Measurements from ENCODE around the gene LSMEM2.
"Not testable (repeated sequence)": the region's sequence is repeated elsewhere in the genome, so short reads cannot be mapped to it uniquely, and the experiment has no call there.

Gene LSMEM2

DNA sequence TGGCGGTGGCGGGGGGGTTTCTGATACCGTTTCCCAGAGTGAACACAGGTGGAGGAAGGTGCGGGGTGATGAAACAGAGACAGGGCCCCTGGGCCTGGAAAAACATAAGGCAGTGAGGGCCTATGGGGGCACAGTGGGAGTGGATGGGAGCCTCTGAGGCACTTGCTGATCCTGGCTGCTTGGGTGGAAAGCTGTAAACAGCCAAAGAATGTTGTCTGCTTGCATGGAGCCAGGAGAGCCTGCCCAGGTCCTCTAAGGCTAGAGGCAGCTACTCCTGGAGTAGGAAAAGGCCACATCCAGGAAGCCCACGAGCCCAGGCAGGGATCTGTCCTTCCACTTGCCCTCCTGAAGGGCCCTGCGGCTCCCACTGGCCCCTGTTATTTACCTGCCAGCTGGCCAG lies 12.9 kb upstream of the LSMEM2 start:
- no peak for FAIRE-seq

GRCh38 chr3:50266836-50267235 lies 12.1 kb upstream of the LSMEM2 start:
- no peak for FAIRE-seq

DNA sequence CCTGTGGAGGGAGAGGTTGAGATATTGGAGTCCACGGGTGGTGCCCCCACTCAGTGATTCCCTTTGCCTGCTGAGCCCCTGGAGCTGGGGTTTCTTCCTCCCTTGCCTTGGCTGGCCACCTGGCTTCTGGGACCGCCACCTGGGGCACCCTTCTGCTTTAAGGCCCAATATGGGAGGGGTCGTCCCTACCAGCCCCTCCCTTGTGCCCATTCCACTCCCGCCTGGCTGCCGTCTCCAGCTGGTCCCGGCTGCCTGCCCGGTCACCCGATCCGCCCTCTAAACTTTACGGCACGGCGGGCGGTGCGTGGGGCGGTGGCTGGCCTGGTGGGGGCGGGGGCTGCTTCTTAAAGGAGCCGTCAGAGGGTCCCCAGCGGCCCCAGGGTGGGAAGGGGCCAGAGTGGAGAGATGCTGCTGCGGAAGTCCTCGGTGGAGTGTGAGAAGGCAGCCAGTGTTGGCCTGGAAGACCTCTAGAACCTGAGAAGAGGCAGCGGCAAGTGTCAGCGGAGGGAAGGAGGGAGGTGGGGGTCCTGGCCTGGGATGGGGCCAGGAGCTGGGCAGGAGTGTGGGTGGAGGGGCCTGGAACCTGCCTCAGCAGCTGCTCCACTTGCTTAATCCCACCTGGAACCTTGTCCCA lies 11.5 kb upstream of the LSMEM2 start:
- no peak for FAIRE-seq

DNA sequence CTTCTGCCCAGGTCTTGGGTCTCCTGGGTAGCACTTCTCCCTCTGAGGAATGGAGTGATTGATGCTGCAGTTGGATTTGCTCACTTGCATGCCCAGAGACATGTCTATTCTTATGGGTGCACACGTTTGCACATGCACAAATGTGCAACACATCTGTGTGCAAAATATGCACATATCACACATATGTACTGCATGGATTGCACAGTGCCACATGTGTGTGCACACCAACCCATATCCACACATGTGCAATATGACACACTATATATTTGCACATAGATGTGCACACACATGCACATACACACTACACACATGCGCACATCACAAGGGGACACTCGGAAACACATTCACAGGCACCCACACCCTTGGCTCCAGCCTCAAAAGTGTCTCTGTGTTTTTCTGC lies 10.6 kb upstream of the LSMEM2 start:
- no peak for FAIRE-seq

- no peak for FAIRE-seq
Observed at GRCh38 chr3:50268703-50269451, 10.0 kb upstream of the LSMEM2 start, which contains the start of gene SEMA3B. Gene SEMA3B (plus strand): TSS chr3:50269147. CDS start chr3:50269241, 94 bp downstream.

DNA sequence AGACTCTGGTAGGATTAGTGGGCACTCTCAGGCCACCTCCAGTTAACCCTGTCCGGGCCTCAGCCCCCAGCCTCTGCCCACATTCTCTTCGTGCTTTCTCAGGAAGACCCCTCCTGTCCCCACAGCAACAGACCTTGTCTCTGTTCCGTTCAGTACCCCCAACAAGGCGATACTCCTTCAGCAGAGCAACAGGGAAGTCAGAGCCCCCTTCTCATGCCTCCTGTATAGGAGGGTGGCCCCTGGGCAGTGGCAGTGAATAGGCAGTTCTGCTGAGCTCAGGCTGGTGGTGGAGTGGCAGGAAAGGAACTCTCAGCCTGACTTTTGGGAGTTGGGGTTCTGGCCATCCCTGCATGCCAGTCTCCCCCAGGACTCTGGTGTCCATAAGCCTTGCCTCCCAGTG lies 9.4 kb upstream of the LSMEM2 start:
- no peak for FAIRE-seq

DNA sequence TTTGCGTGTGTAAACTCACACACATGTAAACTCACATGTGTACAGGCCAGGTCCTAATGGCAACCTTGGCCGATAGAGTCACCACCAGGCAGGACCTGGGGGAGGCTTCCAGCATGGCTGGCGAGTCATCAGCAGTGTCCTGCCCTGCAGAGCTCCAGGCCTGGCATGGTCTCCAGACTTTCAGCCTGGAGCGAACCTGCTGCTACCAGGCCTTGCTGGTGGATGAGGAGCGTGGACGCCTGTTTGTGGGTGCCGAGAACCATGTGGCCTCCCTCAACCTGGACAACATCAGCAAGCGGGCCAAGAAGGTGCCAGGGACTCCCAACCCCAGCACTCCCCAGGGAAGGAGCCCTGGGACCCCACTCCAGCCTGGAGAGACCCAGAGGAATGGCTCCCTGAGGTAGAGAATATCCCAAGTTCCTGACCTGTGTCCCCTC lies 8.9 kb upstream of the LSMEM2 start:
- FAIRE-seq, result no peak

GRCh38 chr3:50270422-50271224 lies 8.3 kb upstream of the LSMEM2 start:
- FAIRE-seq, result no peak

- FAIRE-seq, result no peak
Observed at GRCh38 chr3:50271314-50271936, 7.5 kb upstream of the LSMEM2 start.

GRCh38 chr3:50272538-50272910 lies 6.4 kb upstream of the LSMEM2 start:
- FAIRE-seq, result not testable (repeated sequence)

DNA sequence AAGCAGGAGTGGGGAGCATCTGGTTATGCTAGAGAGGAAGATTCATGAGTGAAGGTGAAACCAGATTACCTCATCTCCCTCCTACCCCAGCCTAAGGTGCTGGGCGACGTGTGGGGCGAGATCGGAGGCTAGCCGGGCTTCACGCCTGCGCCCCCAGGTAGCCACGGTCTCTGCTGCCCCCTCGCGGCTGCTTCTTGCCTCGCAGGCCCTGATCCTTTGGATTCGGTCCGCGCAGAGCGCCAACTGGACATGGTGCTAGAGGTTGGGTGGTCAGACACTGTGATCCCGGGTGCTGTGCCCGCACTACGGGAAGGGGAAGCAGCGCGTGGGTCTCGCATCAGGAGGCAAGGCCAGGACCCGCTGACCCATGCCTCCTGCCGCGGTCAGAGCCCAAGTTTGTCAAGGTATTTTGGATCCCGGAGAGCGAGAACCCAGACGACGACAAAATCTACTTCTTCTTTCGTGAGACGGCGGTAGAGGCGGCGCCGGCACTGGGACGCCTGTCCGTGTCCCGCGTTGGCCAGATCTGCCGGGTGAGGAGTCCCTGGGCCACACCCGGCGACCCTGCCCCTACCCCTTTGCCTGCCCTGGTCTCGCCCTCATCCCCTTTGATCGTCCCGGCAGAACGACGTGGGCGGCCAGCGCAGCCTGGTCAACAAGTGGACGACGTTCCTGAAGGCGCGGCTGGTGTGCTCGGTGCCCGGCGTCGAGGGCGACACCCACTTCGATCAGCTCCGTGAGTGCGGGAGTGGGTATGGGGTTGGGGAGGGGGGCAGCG lies 5.8 kb upstream of the LSMEM2 start:
- no peak for FAIRE-seq

DNA sequence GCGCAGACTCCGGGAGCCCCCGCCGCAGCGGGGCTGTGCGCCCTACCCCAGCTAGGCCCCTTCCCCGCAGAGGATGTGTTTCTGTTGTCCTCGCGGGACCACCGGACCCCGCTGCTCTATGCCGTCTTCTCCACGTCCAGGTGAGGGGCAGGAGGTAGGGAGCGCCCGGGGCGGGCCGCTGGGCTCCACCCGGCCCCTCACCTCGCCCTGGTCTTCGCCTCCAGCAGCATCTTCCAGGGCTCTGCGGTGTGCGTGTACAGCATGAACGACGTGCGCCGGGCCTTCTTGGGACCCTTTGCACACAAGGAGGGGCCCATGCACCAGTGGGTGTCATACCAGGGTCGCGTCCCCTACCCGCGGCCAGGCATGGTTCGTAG lies 5.2 kb upstream of the LSMEM2 start:
- FAIRE-seq, result no peak

GRCh38 chr3:50274371-50275104 lies 4.3 kb upstream of the LSMEM2 start:
- no peak for FAIRE-seq

DNA sequence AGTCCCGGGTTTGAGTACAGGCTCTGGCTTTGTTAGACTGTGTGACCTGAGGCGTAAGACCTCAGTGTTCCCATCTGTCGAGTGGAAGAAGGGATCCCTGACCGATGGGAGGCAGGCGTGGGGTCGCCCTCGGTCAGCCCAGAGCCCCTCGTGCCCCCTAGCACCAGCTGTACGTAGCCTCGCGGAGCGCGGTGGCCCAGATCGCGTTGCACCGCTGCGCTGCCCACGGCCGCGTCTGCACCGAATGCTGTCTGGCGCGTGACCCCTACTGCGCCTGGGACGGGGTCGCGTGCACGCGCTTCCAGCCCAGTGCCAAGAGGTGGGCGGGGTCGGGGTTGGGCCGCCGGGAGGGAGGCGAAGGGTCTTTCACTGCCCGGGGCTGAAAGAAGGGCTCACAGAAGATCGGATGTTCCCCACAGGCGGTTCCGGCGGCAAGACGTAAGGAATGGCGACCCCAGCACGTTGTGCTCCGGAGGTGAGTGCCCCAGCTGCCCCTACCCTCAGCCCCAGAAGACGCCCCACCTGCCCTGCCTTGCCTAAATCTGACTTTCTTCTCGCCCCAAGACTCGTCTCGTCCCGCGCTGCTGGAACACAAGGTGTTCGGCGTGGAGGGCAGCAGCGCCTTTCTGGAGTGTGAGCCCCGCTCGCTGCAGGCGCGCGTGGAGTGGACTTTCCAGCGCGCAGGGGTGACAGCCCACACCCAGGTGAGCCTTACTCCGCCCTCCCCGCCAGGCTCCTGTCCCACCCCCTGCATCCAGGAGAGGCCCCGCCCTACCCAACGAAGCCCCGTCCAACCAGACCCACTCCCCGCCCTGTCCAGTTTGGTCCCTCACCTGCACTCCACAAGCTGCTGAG lies 3.5 kb upstream of the LSMEM2 start:
- no peak for FAIRE-seq

DNA sequence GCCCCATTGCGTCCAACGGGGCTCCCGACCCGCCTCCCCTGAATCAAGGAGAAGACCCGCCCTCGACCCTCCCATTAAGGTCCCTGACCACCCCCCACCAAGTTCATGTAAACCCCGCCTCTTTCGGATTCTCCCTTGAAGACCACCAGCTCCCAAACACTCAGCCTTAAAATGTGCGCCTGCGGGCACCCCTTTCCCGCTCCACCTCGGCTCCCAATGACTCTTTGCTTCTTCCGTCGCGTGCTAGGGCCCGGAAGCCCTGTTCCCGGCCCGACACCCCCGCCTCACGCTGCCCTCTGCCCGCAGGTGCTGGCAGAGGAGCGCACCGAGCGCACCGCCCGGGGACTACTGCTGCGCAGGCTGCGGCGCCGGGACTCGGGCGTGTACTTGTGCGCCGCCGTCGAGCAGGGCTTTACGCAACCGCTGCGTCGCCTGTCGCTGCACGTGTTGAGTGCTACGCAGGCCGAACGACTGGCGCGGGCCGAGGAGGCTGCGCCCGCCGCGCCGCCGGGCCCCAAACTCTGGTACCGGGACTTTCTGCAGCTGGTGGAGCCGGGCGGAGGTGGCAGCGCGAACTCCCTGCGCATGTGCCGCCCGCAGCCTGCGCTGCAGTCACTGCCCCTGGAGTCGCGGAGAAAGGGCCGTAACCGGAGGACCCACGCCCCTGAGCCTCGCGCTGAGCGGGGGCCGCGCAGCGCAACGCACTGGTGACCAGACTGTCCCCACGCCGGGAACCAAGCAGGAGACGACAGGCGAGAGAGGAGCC lies 2.7 kb upstream of the LSMEM2 start:
- FAIRE-seq, result no peak

DNA sequence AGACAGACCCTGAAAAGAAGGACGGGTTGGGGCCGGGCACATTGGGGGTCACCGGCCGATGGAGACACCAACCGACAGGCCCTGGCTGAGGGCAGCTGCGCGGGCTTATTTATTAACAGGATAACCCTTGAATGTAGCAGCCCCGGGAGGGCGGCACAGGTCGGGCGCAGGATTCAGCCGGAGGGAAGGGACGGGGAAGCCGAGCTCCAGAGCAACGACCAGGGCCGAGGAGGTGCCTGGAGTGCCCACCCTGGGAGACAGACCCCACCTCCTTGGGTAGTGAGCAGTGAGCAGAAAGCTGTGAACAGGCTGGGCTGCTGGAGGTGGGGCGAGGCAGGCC lies 2.2 kb upstream of the LSMEM2 start:
- FAIRE-seq, result no peak

- FAIRE-seq, result no peak
Observed at GRCh38 chr3:50278123-50278879, 586 bp upstream of the LSMEM2 start.

DNA sequence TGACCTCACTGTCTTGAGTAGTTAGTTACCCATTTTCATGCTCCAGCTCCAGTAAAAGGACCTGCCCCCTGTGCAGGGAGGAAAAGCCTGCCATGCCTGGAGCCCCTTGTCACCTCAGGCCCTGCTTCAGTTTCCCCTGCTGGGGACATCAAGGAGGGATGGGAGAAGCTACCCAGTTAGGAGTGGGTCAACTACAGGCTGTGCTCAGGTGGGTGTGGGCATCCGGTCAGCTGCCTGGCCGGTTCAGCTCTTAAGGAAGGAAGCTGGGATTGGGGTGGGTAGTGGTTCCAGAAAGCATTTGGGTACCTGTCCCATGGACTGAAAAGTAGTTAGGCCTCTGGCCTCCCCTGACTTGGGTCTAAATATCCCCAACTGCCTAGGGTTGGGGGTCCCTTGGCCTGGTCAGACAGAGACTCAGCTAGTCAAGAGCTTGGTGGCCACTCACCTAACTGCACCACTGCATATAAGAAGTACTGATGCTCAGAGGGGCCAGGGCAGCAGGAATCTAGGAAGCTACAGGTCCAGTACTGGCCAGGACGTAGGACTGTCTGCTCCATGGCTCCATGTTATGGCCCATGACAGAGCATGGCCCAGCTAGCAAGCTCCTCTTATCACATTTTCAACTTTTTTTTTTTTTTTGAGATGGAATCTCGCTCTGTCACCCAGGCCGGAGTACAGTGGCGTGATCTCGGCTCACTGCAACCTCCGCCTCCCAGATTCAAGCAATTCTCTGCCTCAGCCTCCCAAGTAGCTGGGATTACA lies 549 bp downstream of the LSMEM2 start:
- FAIRE-seq, result no peak

- FAIRE-seq, result not testable (repeated sequence)
Observed at GRCh38 chr3:50284121-50284520, 5.2 kb downstream of the LSMEM2 start.
